ENCODE measurements around the gene VWF. TPM values are rescaled to one million over a fixed set of nuclear protein-coding genes. Genes with fewer than 3 reads are reported as not detected.
A peak's percentile ranks its signal among the peaks of the same experiment; 100 is the strongest.

The VWF gene
- total RNA-seq, 1 experiment from 2014 or later = 0.05 TPM

GRCh38 chr12:5914387-5915149, 209.9 kb downstream of the VWF start:
- DNase-seq (ENCODE audit: low read depth) = no peak

GRCh38 chr12:5913387-5913786, 211.1 kb downstream of the VWF start:
- no peak for DNase-seq (ENCODE audit: low read depth)

DNA sequence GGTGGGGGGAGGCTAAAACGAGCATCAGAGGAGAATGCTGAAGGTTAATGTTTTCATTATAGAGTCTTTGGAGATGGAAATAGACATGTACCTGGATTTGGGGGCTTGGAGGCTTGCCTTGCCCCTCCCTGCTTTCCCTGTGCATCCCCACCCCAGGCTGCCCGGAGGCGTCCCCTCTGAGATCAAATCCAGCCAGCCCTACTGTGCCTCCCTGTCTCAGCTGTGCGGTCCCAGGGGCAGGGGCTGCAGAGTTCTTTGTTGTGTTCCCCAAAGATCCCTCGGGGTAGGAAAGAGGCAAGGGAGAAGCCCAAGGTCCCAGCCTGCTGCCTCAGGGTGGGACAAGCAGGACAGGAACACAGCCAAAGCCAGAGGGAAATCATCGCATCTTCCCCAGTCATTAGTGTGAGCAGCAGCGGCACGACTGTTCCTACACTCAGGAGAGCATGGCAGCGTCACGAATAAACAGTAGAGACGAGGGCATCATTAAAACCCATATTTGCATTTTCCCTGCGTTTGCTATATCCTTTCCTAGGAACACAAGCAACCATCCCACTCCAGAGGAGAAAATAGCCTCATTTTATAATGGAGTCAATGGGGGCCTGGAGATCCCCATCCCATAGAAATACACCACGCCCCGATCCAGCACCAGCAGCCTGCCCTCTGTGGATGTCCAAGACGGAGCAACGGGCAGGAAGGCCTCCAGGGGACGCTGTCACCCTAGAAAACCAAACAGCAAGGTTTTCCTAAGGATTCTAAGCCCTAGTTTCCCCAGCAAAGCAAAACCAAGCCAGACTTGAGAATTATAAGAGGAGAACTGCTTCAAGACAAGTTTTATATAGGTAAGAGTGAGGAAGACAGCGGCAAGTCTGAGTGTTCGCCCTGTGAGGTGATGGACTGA, 211.8 kb downstream of the VWF start:
- peak; percentile 22 for DNase-seq (ENCODE audit: low read depth)

GRCh38 chr12:5912011-5912410, 212.5 kb downstream of the VWF start:
- no peak for DNase-seq (ENCODE audit: low read depth)

DNA sequence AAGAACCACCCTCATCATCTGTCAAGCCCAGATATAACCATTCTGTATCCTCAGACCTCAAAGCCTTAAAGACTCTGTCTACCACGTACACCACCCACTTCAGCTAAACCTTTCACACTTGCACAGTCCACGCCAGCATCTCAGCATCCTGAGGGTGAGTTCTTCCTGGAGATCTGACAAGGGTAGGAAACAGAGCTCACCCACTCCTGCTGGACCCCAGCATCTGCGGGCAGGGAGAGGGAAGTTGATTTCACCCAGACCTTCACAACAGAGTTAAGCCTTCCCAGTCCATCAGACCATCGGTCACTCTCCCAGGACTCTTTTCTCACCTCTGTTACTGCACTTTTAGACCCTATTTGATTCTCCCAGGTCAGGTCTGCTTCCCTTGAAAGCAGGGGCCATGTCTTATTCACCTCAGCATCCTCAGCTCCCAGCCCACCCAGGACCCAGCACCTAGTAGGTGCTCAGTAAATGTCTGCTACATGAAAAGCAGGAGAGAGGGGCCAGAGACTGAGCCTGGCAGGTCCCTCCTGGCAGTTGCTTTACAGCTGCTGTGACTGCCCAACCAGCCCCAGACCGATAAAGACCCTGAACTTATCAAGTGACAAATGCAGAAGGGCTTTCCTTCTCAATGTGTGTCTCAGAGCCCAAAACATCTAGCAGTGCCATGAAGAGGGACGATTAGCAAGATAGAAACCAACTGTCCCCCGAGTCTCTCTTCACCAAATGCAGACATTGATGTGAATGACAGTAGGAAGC, 213.5 kb downstream of the VWF start:
- DNase-seq (ENCODE audit: low read depth) = no peak

DNA sequence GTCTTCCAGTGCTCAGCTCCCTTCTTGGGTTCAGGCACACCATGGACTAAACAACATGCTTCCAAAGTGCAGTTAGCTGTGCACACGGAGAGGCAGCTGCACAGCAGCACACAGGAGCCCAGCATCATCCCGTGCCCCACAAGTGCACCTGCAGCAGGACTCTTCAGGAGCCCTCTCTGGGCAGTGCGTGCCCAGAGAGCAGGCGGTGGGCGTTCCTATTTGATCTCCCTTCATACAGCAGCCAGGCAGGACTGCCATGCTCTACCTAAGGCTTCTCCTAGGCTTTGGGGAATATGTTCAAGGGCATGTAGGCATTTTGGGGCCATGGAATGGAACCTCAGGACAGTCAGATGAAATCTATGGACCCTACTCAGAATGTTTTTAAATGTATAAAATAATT, 214.9 kb downstream of the VWF start:
- no peak for DNase-seq (ENCODE audit: low read depth)

- no peak for DNase-seq (ENCODE audit: low read depth)
Observed at GRCh38 chr12:5908251-5908650, 216.2 kb downstream of the VWF start.

GRCh38 chr12:5907807-5908206, 216.7 kb downstream of the VWF start:
- no peak for DNase-seq (ENCODE audit: low read depth)

- DNase-seq (ENCODE audit: low read depth) = no peak
Observed at GRCh38 chr12:5905757-5906156, 218.7 kb downstream of the VWF start.

DNA sequence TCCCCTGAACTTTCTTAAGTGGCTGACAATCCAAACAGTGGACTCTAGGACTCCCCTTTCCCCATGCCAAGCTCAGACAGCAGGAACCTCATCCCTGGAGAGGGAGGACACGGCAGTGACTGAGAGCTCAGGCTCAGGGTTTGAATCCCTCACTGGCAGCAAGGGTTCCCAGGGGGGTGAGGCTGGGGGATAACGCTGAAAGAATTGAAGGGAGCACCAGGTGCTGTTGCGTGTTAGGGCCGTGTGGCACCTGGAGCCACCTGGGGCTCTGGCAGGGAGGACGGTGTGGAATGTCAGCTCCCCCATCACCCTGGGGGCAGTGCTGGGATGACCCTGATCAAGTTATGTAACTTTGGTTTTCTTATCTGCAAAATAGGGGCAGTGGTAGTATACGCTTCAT, 219.5 kb downstream of the VWF start:
- DNase-seq (ENCODE audit: low read depth) = no peak

DNA sequence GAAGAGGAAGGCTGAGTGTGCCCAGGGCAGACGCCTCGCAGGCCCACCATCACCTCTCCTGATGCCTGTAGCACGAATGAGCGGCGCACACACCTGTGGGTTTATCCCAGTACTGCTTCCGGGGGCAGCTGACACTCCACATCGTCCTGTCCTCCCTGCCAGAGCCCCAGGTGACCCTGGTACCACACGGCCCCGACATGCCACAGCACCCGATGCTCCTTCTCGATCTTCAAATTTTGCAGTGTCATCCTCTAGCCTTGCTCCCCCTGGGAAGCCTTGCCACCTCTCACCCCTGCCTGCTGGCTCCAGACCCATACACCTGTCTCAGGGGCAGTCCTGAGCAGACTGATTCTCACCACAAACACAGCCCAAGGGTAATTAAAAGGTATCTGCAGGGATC, 220.0 kb downstream of the VWF start:
- no peak for DNase-seq (ENCODE audit: low read depth)

- DNase-seq (ENCODE audit: low read depth) = no peak
Observed at GRCh38 chr12:5902736-5903135, 221.7 kb downstream of the VWF start.

DNA sequence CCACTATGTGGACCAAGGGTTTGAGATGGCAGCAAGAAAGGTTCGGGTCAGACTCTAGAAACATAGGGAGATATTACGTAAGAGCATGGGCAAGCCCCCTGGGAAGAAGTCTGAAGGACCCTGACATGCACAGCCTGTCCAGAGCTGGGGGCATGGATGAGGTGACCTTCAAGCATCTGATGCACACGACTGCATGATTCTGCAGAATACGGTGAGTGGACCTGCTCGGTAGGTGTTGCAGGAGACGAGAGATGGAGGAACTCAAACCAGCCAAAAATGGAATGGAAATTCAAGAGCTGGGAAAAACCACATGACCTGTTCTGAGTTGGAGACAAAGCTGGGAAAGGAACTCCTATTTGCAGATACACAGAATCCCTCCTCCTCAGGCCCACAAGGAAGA, 223.1 kb downstream of the VWF start:
- DNase-seq (ENCODE audit: low read depth) = no peak

GRCh38 chr12:5900533-5901205, 223.8 kb downstream of the VWF start:
- no peak for DNase-seq (ENCODE audit: low read depth)

DNA sequence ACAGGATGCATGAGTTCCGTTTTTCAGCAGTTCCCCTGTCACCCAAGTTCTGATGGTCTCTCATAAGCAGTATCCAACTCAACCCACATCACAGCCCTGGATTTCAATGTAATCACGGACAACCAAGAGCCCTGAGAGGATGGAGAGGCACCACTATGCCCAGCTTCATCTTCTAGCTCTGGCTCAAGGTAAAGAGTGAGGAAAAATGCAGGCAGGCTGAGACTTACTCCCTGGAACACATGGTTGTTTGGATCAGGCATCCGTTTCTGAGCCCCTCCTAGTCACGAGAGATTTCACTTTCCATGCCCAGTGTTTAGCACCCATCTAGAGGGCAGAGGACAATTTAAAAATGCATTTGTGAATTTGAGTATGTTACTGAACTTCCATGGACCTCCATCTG, 224.4 kb downstream of the VWF start:
- DNase-seq (ENCODE audit: low read depth) = no peak

DNA sequence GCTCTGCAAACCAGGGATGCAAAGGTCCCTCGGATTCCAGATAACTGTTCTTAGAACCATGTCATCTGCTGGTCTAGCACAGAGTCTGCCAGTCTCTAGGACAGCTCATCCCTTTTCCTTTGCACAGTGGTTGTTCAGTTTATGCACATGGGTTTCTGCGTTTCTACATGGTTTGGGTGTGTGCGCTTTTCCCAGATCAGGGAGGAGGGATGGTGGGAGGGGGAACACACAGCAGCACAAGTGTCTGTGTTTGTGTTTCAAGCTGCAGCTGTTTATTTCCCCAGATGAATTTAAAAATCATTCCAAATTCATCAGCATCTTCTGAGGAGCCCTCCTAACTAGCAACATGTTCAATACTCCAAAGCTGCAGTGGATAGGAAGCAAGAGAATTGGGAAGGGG, 224.8 kb downstream of the VWF start:
- no peak for DNase-seq (ENCODE audit: low read depth)

DNA sequence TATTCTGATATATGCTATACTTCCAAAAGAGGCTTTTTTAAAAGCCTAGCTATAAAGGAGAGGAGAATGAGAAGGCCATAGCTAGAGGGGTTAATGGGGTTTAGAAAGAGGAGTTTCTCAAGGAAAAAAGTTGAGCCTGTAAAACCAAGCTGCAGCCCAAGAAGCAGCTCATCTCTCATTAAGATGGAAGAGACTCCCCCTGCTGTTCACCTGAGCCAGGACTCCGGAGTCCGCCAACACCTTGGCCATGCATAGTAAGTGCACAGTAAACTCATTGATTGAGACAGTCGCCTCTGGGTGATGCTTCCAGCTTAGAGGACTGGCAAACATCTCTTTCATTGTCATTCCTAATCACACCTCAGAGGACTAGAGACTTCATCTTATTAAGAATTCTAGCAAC, 225.6 kb downstream of the VWF start:
- DNase-seq (ENCODE audit: low read depth) = peak; percentile 11

Other genes starting within 250 kb of the VWF start
- 0.86 and 2.3 TPM in 2 replicates for gene ANO2, start 179.4 kb downstream of the VWF start, total RNA-seq (2014; rRNA removed; shearing (Covaris generic))
- 72.4 and 86.2 TPM in 2 replicates for gene CD9, start 75.7 kb upstream of the VWF start, total RNA-seq (2014; rRNA removed; shearing (Covaris generic))
- gene PLEKHG6, start 186.0 kb upstream of the VWF start, total RNA-seq (2014; rRNA removed; shearing (Covaris generic)) = 0.05 TPM in 1 of 2 replicates, not detected in the other
- 180 and 233 TPM in 2 replicates for gene TNFRSF1A, start 217.4 kb upstream of the VWF start, total RNA-seq (2014; rRNA removed; shearing (Covaris generic))